Gastroesophageal sphincter (tissue), 3 donors: ENCODE results near the gene SUSD6.

Source experiments
- POLR2A ChIP-seq, 2 donors: fragments of 450-650 bp; IDR thresholded peaks; one replicate each; pipeline ENCODE4 v1.6.1; 2017; ENCODE audit warnings: antibody characterized with exemption in 2 of 2, mild to moderate bottlenecking in 2 of 2, moderate library complexity in 1 of 2
- POLR2AphosphoS5 ChIP-seq: sonication (generic); formaldehyde crosslinking; IDR thresholded peaks from one replicate; pipeline ENCODE4 v1.6.1; 2017; ENCODE audit warnings: antibody characterized with exemption
- TF ChIP-seq, protein P1 (sequence below), 4 experiments: fragments of 200-600 bp in 2 of 4; fragments of 450-650 bp in 2 of 4; sonication (generic) in 1 of 4; IDR thresholded peaks; one replicate each; pipeline ENCODE4 v1.5.1; 2017 to 2019; ENCODE audit warnings: antibody characterized with exemption in 4 of 4, mild to moderate bottlenecking in 2 of 4, moderate library complexity in 2 of 4

DNA sequence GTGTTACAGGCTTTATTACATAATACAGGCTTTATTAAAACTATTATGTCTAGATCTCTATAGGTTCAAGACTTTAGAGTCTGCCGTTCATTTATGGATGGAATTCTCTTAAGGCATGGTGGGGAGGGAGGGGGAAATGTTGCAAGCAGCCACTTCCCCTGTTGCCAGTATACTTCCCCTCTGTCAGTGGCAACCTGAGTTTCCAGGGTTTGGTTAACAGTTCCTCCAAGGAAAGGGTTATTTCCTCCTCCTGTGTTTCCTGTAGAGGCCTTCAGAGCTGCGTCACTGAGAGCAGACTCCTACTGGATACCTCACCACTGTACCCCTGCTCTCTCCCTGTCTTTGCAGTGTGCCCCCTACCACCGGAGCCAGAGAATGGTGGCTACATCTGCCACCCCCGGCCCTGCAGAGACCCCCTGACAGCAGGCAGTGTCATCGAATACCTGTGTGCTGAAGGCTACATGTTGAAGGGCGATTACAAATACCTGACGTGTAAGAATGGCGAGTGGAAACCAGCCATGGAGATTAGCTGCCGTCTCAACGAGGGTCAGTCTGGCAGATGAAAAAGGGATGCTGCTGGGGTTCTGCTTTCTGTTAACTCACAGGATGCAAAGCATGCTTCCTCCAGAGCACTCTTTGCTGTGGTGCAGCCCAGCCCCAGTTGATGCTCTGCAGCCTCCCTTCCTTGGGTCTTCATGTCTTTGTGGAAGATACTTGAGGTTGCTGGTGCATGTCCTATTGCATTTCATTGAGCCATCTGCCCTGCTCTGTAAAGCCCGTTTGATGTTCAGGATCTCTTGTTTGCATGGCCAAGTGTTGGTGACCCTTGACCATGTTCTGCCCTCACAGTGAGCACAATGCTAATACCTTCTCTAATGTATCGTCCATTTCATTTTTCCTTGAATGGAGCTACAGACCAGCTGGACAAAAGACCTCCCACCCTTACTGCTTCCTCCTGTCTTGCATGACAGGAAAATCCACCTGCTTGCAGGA, 91.9 kb downstream of the SUSD6 start:
- TF ChIP-seq, protein P1, sequence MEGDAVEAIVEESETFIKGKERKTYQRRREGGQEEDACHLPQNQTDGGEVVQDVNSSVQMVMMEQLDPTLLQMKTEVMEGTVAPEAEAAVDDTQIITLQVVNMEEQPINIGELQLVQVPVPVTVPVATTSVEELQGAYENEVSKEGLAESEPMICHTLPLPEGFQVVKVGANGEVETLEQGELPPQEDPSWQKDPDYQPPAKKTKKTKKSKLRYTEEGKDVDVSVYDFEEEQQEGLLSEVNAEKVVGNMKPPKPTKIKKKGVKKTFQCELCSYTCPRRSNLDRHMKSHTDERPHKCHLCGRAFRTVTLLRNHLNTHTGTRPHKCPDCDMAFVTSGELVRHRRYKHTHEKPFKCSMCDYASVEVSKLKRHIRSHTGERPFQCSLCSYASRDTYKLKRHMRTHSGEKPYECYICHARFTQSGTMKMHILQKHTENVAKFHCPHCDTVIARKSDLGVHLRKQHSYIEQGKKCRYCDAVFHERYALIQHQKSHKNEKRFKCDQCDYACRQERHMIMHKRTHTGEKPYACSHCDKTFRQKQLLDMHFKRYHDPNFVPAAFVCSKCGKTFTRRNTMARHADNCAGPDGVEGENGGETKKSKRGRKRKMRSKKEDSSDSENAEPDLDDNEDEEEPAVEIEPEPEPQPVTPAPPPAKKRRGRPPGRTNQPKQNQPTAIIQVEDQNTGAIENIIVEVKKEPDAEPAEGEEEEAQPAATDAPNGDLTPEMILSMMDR (IDR thresholded peaks at IDR 0.05) = no peak
- TF ChIP-seq POLR2AphosphoS5 (no peak), POLR2A (IDR thresholded peaks at IDR 0.05) (no peak)
